SK-N-SH (cell line): ENCODE measurements around the gene CDHR3.

ENCODE experiments used
- CHD2 ChIP-seq: fragments of 150-350 bp; IDR thresholded peaks from 2 replicates; pipeline ENCODE4 v1.6.1; 2018; ENCODE audit warnings: low read length; ENCODE audit not compliant: partially characterized antibody
- CTCF ChIP-seq: fragments of 200-600 bp; sonication (generic); IDR thresholded peaks from 2 replicates; pipeline ENCODE4 v1.6.1; 2017; ENCODE audit warnings: antibody characterized with exemption, mild to moderate bottlenecking, moderate library complexity
- EP300 ChIP-seq, 2 experiments: IDR thresholded peaks; 2 replicates each; pipeline versions ENCODE4 v1.4.0 to v1.6.1; 2012; ENCODE audit warnings: borderline replicate concordance in 1 of 2, low read depth in 1 of 2, low read length in 1 of 2
- MAX ChIP-seq: IDR thresholded peaks from 2 replicates; pipeline ENCODE4 v1.4.0; 2012; ENCODE audit warnings: low read depth
- POLR2AphosphoS5 ChIP-seq: IDR thresholded peaks from 2 replicates; pipeline ENCODE4 v1.6.1; 2012; ENCODE audit warnings: low read depth, low read length
- TEAD4 ChIP-seq: IDR thresholded peaks from 2 replicates; pipeline ENCODE4 v1.4.0; 2012; ENCODE audit warnings: mild to moderate bottlenecking, borderline replicate concordance; ENCODE audit not compliant: insufficient read depth
- YY1 ChIP-seq: IDR thresholded peaks from 2 replicates; pipeline ENCODE4 v1.4.0; 2012; ENCODE audit warnings: low read depth, mild to moderate bottlenecking

GRCh38 chr7:105962353-105962752 is 711 bp upstream of the CDHR3 start:
- TF ChIP-seq POLR2AphosphoS5 = no peak
- TF ChIP-seq CTCF = no peak
- no peak for TF ChIP-seq EP300 (IDR thresholded peaks at IDR 0.05; ENCODE audit: borderline replicate concordance in 1 of 2, low read depth in 1 of 2, low read length in 1 of 2)
- no peak for TF ChIP-seq MAX
- TF ChIP-seq CHD2 = no peak
- TF ChIP-seq TEAD4 = no peak
- no peak for TF ChIP-seq YY1
